K562 treated with DMSO at 1 percent for 48 hours (cell line): Measurements from ENCODE around the gene ACVR1. TPM values are rescaled to one million over a fixed set of nuclear protein-coding genes. Genes with fewer than 3 reads are reported as not detected.

Source experiments
- total RNA-seq: library from RNA; unstranded; fragments of 300-600 nt; gene quantifications from 2 replicates; pipeline ENCODE4 v1.2.3, GENCODE V29; 2022; ENCODE audit warnings: low replicate concordance; ENCODE audit errors: extremely low read depth

The ACVR1 gene
- total RNA-seq = not detected in 2 replicates

DNA sequence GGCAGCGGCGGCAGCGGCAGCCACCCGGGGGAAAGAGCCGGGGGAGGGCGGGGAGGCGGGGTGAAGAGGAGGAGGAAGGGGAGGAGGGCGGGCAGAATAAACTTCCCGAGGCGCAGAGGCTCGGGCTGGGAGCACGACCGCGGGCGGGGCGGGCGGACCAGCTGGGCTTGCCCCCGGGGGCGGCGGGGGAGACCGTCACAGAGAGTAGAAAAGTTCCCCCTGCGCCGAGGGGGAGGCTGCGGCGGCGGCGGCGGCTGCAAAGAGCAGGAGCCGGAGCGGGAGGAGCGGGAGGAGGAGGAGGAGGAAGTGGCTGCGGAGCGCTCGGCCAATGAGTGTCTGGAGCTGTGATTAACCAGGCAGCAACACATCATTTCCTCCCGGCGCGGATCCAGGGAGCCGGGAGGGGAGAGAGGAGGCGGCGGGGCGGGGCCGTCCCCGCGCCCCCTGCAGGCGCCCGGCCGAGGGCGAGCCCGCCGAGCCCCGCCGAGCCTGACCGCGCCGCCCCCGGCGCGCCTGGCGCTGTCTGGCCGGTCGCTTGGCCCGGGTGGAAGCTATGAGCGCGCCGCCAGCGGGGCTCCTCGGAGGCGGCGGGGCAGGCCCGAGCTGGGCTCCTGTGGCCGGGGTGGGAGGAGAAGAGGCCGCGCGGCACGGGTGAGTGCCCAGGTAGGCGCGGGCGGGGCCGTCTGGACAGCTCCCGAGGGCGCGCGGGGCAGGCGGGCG, at the start of gene ACVR1:
ACVR1 (minus strand) TSS at position 265 of the 720 bp plus-strand sequence. CDS start 76,837 bp downstream, outside the sequence.

Other genes starting within 250 kb of the ACVR1 start
- gene ACVR1C, start 247.5 kb downstream of the ACVR1 start, total RNA-seq = not detected in 2 replicates
- gene UPP2, start 225.5 kb upstream of the ACVR1 start, total RNA-seq = not detected in 2 replicates